ENCODE measurements around the gene USP38.
"Not testable (repeated sequence)": the region's sequence is repeated elsewhere in the genome, so short reads cannot be mapped to it uniquely, and the experiment has no call there.

USP38 gene

DNA sequence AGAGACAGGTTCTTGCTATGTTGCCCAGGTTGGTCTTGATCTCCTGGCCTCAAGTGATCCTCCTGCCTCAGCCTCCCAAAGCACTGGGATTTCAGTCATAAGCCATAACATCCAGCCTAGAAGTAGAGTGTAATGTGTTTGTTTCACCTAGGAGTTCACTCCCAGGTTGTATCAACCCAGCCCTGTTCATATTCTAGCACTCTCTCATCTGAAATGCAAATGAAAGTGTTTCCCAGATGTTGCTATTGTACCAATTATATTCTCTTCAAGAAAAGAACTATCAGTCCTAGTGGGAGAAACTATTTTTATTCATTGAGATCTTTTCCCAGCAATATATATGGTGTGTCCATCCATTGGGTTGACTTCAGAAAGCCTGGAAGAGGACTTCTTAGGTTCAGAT, 72.6 kb downstream of the USP38 start:
- DNase-seq (ENCODE audit: low read depth, low spot score) = no peak

DNA sequence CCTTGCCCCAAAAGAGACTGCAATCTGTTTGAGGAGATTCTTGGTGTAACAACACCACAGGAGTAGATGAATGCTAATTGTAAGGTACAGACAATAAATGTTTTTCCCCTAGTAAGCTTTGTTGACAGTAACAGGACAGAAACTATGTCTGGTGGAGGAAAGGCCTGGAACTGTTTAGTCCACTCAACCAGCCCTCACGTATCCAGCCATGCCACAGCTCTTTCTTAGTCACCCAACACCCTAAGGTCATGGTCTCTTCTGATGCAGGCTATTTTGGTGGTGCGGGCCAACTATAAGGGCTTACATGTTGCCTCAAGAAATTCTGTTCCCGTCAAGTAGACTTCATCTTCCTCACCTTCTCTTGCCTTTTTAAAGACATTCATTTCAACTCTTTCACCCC, 76.0 kb downstream of the USP38 start:
- no peak for DNase-seq (ENCODE audit: low read depth, low spot score)

DNA sequence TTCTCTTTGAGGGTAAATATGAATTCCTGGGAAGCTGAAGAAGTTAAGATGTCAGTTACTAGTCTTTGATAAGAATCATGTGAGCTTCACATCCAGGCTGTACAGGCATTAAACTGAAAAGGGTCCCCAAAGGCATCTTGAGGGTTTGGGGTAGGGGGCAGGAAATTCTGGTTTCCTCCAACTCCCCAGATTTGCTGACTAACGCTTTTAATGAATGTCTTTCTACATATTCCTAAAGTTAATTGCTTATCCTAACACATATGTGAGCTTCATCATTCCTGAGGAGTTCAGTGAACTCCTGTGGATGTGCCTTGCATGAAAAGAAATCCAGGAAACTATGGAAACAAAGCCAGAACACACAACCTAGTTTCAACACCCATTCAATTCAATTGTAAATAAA, 78.1 kb downstream of the USP38 start:
- no peak for DNase-seq (ENCODE audit: low read depth, low spot score)

DNA sequence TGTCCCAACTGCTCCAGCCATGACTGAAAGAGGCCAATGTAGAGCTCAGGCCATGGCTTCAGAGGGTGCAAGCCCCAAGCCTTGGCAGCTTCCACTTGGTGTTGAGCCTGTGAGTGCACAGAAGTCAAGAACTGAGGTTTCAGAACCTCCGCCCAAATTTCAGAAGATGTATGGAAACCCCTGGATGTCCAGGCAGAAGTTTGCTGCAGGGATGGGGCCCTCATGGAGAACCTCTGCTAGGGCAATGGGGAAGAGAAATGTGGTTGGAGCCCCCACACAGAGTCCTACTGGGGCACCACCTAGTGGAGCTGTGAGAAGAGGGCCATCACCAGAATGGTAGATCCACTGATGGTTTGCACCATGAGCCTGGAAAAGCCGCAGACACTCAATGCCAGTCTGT, 83.0 kb downstream of the USP38 start:
- DNase-seq (ENCODE audit: low read depth, low spot score) = not testable (repeated sequence)

DNA sequence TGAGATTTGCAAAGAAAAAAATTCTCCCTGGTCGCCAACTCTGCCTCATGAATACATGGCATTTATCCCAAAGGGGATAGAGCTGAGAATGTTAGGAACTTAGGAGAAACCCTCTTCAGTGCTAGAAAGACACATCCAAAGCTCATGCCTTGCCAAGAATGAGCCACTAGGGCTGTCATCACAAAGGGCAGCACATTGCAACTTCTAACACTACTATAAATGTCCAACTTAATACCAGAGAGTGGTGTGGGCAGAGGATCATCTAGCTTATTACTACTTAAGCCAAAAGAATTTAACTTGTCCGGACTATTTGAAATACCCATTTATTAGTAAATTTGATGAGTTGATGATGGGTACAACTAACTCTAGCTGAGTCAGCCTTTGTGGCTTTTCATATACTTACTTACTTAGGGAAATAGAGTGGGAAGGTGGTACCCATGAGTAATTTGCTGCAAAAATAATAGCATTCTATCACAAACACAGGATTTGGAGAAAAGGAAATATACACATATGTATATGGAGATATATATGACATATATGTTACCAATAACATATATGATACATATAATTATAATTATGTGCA, 85.6 kb downstream of the USP38 start:
- no peak for DNase-seq (ENCODE audit: low read depth, low spot score)

Data from smooth muscle cell of the brain vasculature (primary cell).